DMS53 treated with DMSO at 0.1 percent for 48 hours (cell line): Measurements from ENCODE around the gene NGEF.

Source experiments
- DNase-seq: peaks from one replicate; lab custom pipeline; 2025; ENCODE audit not compliant: unreplicated experiment; lab: John Stamatoyannopoulos, UW

The NGEF gene

DNA sequence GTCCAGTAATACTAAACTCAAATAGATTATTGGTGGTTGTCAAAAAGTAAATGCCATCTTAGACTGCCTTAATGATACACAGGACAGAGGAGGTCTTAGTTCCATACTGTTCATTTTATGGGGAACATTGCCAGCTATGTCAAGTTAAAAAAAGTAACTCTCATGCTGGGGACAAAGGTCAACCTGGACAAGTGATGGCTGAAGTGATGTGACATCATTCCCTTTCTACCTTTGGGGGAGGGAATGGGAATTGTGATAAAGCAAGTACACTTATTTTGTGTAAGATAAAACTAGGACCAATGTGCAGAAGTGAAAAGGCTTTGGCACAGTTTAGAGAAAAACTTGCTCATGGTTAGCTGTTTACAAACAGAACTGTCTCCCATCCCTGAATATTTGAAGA lies 167.0 kb downstream of the NGEF start:
- no peak for DNase-seq

GRCh38 chr2:232843834-232844233 lies 169.2 kb downstream of the NGEF start:
- DNase-seq, result no peak

DNA sequence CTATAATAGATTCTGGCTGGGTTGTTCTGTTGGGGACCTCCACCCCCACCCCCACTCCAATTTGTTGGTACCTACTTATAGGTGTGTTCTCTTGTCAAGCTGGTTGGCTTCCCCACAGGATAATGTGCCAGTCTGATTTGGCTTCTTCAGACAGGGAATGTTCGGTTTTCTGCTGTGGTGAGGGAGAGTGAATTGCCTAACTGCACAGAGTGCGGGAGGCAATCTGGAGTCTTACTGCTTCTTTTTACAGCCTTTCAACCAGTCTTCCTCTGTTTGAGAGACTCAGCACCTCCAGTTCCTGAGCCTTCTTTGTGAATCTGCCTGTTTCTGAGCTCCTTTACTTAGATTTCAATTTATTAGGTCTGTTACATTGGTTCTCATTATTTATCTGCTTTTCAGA lies 170.4 kb downstream of the NGEF start:
- DNase-seq, result no peak

DNA sequence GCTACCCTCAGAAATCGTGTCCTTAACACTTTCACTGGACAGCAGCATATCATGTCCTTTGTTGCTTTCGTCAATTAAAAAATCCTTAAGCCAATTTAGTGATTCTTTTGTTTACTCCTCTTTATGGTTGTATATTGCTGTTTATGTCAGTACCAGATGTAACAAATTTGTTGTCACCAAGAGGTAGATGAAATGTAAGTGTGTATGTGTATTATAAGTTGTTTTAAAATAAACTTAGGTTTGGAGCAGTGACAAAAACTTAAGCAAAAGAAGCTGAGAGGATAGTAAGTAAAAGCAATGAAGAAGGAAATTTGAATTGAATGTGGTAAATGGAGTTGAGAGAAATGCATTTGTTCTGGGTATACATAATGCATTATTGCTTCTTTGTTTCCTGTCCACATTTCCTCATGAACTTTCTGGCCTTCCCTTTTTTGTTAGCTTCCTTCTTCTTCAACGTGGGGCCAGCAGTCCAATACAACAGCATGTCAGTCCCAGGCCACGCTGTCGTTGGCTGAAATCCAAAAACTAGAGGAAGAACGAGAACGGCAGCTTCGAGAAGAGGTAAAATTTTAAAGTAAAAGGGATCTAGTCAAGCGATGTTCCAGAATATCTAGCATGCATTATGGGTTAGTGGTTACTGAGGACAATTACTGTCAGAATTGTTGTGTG lies 173.5 kb downstream of the NGEF start:
- no peak for DNase-seq

- DNase-seq, result no peak
Observed at GRCh38 chr2:232838406-232838874, 174.6 kb downstream of the NGEF start.

DNA sequence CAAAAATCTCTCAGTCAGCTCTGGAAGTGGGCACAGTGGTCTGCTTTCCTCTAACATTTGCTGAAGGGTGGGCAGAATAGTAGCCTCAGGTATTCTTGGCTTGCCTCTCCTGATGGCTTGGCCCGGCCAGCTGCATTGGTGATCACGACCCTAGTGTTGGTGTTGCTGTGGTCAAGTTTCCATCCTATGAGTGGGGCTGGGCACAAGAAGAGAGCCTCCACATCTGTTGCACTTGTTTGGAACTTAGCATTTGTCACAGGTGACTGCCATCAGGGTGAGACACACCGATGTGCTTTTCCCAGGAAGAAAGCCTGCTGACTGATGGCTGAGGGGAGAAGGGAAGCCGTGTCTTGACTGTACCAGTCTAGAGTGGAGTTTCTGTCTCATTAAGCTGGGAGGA lies 176.1 kb downstream of the NGEF start:
- no peak for DNase-seq

DNA sequence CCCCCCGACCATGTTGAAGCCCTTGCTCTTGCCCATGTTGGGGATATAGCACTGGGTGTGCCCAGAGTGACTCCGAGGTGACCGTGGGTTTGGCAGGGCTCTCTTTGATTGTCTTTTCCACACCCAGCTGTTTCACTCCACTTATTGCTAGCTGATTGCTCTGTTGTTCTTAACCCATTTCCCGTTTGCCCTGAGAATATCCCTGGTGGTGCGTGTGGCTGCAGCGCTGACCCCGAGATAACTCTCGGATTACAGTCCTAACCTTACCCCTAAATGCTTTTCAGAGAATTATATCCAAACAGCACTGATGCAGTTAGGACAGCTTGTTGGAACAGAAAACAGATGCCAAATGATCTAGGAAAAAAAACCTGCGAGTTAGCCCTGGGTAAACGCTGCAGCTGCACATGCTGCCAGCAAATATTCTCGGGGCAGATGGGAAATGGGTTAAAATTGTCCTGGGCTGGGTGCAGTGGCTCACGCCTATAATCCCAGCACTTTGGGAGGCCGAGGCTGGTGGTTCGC lies 177.3 kb downstream of the NGEF start:
- no peak for DNase-seq

- no peak for DNase-seq
Observed at GRCh38 chr2:232833830-232834229, 179.2 kb downstream of the NGEF start.

GRCh38 chr2:232831496-232831895 lies 181.6 kb downstream of the NGEF start:
- no peak for DNase-seq

GRCh38 chr2:232829988-232830387 lies 183.1 kb downstream of the NGEF start:
- no peak for DNase-seq
